Measurements from ENCODE around the gene UBE2E2. TPM values are rescaled to one million over a fixed set of nuclear protein-coding genes. Genes with fewer than 3 reads are reported as not detected.

Gene UBE2E2
- total RNA-seq, 1 donor from 2014 or later, result 38.3 TPM

- ATAC-seq (no peak), DNase-seq (no peak)
- intact Hi-C loops (cut with micrococcal nuclease), result no loop called here
These were observed 278.6 kb downstream of the UBE2E2 start for GRCh38 chr3:23481616-23482278.

GRCh38 chr3:23484386-23484785 is 281.3 kb downstream of the UBE2E2 start:
- ATAC-seq (no peak), DNase-seq (no peak)
- intact Hi-C loops (cut with micrococcal nuclease), result no loop called here

- intact Hi-C loops (cut with micrococcal nuclease), result no loop called here
- peak; percentile 50 for ATAC-seq
- DNase-seq, result no peak
These were observed 282.8 kb downstream of the UBE2E2 start for GRCh38 chr3:23485922-23486321.

GRCh38 chr3:23487015-23487414 is 283.9 kb downstream of the UBE2E2 start:
- intact Hi-C loops (cut with micrococcal nuclease), result no loop called here
- DNase-seq, result no peak
- no peak for ATAC-seq

- intact Hi-C loops (cut with micrococcal nuclease), result no loop called here
- ATAC-seq (peak; percentile 62), DNase-seq (no peak)
These were observed 285.5 kb downstream of the UBE2E2 start for GRCh38 chr3:23488618-23489017.

GRCh38 chr3:23489300-23490158 is 286.4 kb downstream of the UBE2E2 start:
- ATAC-seq (no peak), DNase-seq (no peak)
- intact Hi-C loops (cut with micrococcal nuclease), result no loop called here

- intact Hi-C loops (cut with micrococcal nuclease), result no loop called here
- DNase-seq, result no peak
- ATAC-seq, result no peak
These were observed 287.3 kb downstream of the UBE2E2 start for GRCh38 chr3:23490459-23490858.

GRCh38 chr3:23492057-23492456 is 288.9 kb downstream of the UBE2E2 start:
- intact Hi-C loops (cut with micrococcal nuclease), result no loop called here

GRCh38 chr3:23493889-23494288 is 290.8 kb downstream of the UBE2E2 start:
- ATAC-seq (no peak), DNase-seq (no peak)
- intact Hi-C loops (cut with micrococcal nuclease), result no loop called here

More at GRCh38 chr3:23492057-23492456, 288.9 kb downstream of the UBE2E2 start:
- ATAC-seq, result no peak
- no peak for DNase-seq

- ATAC-seq, result peak; percentile 79
- no peak for DNase-seq
- intact Hi-C loops (cut with micrococcal nuclease), result no loop called here
These were observed 291.8 kb downstream of the UBE2E2 start for GRCh38 chr3:23494967-23495366.

GRCh38 chr3:23495507-23495906 is 292.4 kb downstream of the UBE2E2 start:
- ATAC-seq, result peak; percentile 91
- intact Hi-C loops (cut with micrococcal nuclease), result no loop called here
- no peak for DNase-seq

GRCh38 chr3:23496165-23496564 is 293.0 kb downstream of the UBE2E2 start:
- intact Hi-C loops (cut with micrococcal nuclease), result no loop called here

GRCh38 chr3:23497156-23497555 is 294.0 kb downstream of the UBE2E2 start:
- DNase-seq (no peak), ATAC-seq (no peak)
- intact Hi-C loops (cut with micrococcal nuclease), result no loop called here

More at GRCh38 chr3:23496165-23496564, 293.0 kb downstream of the UBE2E2 start:
- no peak for DNase-seq
- no peak for ATAC-seq

- DNase-seq, result no peak
- intact Hi-C loops (cut with micrococcal nuclease), result no loop called here
- peak; percentile 93 for ATAC-seq
These were observed 298.2 kb downstream of the UBE2E2 start for GRCh38 chr3:23501201-23501802.

GRCh38 chr3:23508464-23508863 is 305.3 kb downstream of the UBE2E2 start:
- ATAC-seq, result no peak
- DNase-seq, result no peak
- intact Hi-C loops (cut with micrococcal nuclease), result no loop called here

GRCh38 chr3:23518441-23518840 is 315.3 kb downstream of the UBE2E2 start:
- DNase-seq (no peak), ATAC-seq (no peak)
- intact Hi-C loops (cut with micrococcal nuclease), result no loop called here

- intact Hi-C loops (cut with micrococcal nuclease), result no loop called here
- no peak for ATAC-seq
- DNase-seq, result no peak
These were observed 316.4 kb downstream of the UBE2E2 start for GRCh38 chr3:23519314-23520208.

GRCh38 chr3:23527326-23527725 is 324.2 kb downstream of the UBE2E2 start:
- DNase-seq (no peak), ATAC-seq (no peak)
- intact Hi-C loops (cut with micrococcal nuclease), result no loop called here

- DNase-seq (no peak), ATAC-seq (no peak)
- intact Hi-C loops (cut with micrococcal nuclease), result no loop called here
These were observed 330.5 kb downstream of the UBE2E2 start for GRCh38 chr3:23533596-23533995.
